ENCODE results near the gene AGPAT3.

AGPAT3 gene

DNA sequence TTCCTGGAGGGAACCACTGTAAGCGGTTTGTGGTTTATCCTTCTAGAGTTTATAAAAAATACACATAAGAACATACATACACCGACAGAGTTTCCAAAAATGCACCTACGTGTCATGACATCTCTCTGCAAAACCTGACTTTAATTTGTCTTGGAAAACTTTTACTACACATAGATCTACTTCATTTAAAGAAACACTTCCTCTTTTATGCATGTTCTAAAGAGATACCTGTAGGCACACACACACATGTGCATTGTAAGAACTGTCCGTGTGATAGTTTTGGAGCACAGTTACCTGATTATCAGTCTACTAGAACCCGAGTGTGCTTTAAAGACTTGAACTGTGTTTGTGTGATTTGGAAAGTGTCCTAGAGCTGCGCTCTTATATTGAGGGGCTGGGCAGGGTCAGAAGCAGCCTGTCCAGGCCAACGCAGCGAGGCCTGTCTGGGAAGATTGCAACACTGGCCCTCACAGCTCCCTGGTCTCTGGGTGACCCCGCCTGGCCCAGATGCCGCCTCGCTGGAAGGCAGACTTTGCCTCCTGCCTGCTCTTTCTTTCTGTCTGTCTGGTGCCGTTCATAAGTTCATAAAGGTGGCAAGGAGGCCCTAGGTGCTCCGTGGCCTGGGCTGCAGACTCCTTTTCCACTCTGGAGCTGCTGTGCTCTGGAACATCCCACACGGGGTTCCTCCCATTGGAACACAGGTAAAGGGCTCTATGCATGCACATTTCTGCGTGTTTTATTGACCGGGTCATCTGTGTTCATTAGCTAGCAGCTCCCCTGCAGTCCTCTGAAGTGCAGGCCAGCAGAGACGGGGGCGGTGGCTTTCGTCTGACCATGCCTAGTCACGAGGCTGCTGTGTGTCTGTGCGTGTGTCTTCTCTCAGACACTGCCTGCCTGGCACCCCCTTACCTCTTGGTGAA is 46.3 kb downstream of the AGPAT3 start:
- no peak for DNase-seq

DNA sequence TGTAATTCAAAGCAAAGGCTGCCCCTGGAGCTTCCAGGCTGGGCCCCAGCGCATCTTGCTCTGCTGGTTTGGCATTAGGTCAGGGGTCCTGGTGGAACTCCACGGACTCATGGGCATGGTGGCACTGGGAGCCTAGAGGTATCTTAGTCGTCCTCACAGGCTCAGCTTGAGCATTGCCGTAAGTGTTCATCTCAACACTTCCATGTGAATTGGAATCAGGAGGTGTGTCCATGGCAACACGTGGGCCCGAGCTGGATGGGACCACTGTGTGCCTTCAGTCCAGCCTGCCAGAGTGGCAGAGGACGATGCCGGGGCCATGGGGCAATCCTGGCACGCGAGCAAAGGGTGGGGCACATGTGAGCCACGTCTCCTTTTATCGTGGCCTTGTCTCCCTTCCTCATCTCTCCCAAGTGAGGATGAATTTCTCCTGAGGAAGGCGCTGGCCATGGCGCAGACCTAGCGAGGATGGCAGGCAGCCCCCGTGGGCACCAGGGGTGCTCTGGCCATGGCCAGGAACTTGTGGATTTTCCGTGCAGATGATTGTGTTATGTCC is 47.0 kb downstream of the AGPAT3 start:
- no peak for DNase-seq

DNA sequence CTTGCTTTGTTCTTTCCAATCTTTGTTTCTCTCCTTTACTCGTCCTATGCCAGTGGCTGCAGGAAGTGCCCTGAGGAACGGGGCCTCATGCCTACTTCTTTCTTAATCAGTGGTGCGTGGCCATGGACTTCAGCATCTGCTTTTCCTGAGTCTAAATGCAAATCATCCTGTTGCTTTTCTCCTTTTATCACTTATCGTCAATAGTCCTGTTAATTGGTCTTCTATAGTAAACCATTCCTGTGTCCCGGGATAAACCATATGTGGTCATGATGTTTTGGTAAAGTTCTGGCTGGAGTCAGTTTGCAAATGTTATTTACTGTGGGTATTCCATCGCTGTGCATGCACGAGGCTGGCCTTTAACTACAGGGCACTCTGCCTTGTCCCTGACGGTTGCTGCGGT is 47.5 kb downstream of the AGPAT3 start:
- DNase-seq, result no peak

DNA sequence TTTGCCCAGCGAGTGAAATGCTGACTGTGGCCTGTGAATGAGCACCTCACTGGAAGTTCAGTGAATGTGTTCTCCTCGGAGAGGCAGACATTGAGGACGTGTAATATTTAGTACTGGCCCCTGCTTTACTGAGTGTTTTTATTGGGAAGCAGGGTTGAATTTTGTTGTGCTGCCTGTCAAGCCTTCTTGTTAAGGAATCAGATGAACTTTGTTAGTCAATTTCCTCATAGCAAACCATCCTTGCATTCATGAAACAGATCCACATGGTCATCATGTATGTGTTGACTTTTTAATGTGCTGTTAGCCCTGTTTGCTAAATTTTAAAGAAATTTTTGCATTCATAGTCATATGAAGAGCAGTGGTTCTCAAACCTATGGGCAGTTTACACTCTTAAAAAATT is 47.9 kb downstream of the AGPAT3 start:
- DNase-seq, result no peak

DNA sequence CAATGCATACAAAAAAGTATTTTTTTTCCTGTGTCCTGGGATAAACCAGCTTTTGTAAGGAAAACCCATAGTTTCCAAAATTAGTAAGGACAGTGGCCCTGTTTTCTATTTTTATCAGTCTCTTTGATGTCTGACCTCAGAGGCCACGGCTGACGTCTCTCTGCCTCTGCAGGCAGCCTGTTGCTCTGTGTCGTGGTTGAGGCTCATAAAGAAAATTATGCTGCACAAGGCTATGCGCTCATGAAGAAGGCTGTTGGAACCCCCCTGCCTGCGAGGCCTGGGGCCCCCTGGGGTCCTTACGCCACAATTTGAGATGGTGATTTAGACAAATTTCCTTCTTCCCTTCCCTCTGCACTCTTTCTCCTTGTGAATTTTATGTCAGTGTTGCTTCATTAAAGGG is 48.9 kb downstream of the AGPAT3 start:
- no peak for DNase-seq

DNA sequence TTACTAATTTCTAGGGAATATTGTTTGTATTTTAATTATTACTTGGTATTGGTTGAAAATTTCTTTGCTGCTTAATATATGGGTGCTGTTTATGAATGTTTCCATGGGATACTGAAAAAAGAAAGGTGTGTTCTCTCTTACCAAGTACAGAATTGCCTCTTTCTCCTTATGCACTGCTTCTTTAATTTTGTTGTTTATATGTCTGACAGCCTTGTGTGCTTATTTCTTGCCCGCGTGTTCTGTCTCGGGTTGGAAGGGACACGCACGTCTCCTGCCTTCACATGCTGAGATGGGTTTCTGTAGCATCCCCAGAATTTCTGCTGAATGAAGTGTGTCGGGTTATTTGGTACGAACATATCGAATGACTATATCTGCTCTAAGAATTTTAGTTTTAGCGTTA is 51.1 kb downstream of the AGPAT3 start:
- no peak for DNase-seq

DNA sequence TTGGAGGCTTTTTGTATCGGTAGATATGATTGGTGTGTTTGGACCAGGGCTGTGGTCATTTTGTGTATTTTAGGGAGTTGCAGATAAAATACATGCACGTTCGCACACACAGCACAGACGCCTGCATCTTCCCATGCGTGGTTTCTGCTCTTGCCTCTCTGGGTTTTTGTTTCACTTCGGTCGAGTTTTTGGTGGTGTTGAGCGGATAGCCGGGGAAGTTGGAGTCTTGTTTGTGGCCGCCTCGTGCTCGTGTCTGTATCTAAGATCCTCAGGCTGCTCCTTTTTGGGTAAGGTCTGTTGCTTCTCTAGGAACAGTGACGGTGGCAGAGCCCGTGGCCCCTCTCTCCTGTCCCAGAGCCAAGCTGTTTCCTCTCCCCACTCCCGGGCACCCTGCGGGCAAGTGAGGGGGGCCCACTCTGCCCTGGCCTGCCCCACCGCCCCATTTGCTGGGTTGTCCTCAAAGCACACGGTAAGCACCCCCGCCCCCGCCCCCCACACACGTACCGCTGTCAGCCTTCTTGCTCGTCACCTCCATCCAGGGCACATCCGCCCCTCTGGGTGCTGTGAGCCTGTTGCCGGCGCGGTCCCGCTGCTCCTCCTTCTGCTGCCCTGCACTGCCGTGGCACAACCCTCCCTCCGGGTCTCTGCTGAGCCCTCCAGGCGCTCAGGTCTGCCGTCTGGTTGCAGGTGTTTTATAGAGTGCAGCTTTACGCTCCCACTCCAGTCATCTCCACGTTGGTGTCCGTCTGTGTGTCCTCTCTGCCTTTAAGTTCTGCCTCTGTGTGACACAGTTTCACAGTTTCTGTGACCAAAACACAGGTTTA is 51.9 kb downstream of the AGPAT3 start:
- no peak for DNase-seq

DNA sequence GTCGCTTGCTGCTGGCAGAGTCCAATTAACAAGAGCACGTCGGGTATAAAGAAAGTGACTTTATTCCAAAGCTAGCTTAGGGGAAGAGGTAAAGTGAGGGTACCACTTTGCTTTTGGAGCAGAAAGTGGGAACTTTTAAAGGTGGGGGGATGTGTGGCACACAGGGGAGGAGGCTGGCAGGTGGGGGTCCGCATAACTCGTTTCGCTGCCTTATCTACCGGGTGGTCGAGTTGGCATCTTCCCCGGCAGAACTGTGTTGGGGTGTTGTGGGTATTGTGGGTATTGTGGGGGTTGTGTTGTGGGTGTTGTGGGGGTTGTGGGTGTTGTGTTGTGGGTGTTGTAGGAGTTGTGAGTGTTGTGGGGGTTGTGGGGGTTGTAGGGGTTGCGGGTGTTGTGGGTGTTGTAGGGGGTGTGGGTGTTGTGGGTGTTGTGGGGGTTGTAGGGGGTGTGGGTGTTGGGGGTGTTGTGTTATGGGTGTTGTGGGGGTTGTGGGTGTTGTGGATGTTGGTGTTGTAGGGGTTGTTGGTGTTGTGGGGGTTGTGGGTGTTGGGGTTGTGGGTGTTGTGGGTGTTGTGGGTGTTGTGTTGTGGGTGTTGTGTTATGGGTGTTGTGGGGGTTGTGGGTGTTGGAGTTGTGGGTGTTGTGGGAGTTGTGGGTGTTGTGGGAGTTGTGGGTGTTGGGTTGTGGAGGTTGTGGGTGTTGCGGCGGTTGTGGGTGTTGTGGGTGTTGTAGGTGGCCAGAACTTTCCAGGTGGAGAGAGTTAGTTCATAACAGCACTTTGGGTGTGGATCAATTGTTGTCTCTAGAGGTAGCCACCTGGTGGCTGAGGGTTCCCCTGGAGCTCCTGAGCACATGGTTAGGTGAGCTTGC is 52.7 kb downstream of the AGPAT3 start:
- DNase-seq, result no peak

DNA sequence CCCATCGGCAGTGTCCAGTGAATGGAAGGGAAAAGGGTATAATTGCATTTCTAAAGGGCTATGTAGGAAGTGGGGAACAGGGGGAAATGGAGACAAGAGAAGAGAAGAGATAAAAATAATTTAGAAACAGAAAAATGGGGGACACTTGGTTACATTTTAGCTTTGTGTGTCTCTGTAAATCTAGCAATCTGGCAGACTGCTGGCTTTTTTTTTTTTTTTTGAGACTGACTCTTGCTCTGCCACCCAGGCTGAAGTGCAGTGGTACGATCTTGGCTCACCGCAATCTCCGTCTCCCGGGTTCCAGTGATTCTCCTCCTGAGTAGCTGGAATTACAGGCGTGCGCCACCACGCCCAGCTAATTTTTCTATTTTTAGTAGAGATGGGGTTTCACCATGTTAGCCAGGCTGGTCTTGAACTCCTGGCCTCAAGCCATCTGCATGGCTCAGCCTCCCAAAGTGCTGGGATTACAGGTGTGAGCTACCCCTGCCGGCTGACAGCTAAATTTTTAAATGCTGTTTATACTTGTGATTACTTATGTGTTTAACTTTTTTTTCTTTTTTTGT is 53.4 kb downstream of the AGPAT3 start:
- no peak for DNase-seq

DNA sequence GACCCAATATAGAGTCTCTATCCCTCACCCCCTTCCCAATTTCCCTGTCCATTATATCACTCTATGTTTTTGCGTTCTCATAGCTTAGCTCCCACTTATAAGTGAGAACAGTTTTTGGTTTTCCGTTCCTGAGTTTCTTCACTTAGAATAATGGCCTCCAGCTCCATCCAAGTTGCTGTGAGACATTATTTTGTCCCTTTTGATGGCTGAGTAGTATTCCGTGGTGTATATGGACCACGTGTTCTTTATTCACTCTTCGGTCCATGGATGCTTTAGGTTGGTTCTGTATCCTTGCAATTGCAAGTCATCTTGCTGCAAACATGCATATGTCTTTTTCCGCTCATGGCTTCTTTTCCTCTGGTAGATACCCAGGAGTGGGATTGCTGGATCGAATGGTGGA is 54.3 kb downstream of the AGPAT3 start:
- DNase-seq, result no peak

DNA sequence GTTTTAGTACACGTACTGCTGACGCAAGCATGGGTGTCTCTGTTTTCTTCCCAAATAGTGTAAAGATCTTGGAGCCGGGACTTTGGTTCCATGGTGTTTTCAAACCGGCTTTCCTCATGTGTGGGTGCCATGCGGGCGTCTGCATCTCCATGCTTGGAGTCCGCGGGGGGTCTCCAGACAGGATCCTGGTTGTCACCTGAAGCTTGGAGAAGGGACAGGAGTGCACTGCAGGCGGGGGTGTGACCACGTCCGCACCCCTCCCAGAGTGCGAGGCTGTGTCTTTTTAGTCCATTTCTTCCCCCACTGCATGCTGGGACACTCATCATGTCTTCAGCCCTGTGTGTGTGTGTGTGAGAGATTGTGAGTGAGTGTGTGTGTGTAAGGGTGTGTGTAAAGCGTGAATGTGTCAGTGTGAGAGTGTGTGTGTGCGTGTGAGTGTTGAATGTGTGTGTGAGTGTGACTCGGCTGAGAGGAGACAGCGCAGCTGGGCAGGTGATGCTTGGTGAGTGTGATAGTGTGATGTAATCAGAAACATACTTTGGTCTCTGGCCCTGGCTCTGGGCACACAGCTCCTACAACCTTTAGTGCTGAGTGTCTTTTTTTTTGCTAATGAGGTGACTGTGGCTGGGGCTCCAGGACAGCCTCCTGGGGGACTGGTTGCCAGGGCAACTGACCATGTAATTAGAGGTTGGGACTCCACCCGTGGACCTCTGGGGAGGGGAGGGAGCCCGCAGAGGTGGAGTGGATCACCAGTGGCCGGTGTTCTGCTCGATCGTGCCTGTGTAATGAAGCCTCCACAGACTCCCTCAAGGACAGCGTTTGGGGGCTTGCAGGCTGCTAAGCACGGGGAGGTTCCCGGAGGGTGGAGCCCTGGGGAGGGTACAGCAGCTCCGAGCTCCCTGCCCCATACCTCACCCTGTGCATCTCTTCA is 55.1 kb downstream of the AGPAT3 start:
- DNase-seq, result no peak

DNA sequence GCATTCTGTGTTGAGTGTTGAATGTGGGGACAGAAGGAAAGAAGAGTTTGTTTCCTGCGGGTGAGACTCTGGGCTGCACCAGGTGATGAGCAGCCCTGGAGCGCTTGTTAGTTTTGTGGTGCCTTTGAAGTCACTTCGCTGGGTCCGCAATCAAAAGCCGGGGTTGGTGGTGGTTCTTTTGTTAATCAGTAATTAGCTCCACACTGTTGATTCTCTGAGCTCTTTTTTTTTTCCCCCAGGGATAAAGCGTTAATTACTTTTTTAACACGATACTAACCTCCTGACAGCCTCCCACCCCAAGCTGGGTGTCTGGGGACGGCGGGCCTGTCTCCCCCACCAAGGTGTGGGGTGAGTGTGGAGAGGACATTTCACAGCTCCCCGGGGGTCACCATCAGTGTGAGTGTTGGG is 56.6 kb downstream of the AGPAT3 start:
- no peak for DNase-seq

DNA sequence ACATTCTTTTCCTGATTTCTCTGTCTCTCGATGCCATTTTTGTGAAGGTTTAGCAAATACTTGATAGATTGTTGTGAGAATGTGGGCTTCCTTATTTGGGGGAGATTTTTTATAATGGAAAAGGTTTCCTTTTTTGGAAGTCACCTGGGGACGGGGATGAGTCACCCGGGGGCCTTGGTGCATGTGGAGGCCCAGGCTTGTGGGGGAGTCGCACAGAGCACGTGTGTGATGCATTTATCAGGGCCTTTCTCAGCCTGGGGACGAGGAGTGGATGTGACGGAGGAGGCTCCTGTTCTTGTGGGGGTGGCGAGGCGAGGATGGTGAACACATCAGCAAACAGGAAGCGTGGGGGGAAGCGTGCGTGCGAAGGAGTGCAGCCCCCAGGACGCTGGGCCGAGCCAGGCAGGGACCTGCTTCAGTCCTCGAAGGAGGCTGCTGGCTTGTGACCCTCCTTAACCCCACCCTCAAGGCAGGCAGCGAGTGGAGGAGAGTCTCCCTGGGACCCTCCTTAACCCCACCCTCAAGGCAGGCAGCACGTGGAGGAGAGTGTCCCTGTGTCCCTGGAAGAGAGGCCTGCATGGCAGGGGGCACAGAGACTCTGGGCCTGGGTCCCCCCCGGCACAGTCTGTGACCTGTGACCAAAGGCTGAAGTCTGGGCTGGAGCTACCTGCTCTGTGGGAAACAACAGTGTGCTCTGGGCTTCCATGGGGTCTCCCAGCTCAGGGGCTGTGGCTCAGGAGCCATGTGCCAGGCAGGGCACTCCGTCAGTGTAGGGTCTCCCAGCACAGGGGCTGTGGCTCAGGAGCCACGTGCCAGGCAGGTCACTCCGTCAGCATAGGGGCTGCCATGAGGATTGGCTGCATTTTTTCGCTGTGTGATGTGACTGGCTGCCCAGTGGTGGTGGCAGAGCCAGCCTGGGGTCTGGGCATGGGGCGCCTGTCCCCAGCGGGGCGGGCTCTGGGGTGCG is 57.2 kb downstream of the AGPAT3 start:
- DNase-seq, result no peak

DNA sequence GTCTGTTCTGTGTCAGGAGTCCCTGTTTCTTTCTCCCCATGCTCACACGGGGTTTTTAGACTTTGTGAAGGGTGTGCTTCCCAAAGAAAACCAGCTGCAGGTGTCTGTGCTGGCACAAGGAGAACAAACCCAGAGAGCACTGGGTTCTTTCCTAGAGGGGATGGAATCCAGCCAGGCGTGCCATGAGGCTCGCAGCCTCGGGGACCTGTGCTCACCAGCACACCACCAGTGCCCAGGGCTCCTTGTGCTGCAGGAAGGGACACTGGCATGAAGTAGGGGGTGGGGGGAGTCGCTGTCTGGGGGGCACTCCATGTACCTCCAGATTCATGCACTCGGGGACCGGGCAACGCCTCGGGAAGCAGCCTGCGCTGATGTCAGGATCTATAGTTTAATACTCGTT is 57.9 kb downstream of the AGPAT3 start:
- no peak for DNase-seq

DNA sequence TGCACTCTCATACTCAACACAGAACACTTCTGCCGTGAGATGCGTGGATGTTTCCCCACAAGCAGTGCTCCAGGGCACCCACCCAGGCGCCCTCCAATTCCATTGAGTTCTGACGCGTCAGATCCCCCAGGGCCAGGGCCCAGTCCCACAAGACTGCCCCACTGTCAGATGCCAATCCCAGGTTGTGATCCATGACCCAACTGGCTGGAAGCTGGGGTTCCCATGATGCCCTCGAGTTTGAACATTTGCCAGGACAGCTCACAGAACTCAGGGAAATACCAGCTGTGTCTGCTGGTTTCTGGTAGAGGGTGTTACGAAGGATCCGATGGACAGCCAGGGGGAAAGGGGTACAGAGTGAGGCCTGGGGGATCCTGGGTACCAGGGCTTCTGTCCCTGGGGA is 58.4 kb downstream of the AGPAT3 start:
- no peak for DNase-seq

DNA sequence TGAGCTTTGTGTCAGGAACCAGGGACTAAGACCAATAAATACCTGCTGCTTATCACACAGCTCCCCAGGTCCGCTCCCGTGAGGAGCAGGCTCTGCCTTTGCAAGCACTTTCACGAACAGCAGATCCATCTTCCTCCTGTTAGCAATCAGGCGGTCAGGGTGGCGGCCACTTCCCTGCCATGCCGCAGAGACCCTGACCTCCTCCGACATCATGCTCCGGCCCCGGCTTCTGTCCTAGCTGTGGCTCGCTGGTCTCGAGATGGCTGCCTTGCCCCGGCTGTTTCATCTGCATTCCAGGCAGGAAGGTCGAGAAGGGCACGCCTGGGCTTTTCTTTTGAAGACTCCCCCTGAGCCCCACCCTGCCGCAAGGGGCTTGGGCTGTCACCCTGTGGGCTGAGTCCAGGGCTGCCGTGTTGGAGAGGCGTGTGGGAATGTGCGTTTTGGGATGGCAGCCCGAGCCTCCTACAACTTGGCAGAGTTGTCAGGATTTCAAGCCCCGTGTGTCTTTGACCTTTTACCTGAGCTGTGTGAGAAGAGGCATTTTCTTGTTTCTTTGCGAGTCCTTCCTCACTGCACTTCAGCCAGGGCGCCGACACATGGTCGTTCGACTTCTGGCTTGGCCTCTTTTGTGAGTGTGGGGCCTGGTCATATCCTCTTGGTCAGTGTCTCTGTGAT is 59.5 kb downstream of the AGPAT3 start:
- no peak for DNase-seq

DNA sequence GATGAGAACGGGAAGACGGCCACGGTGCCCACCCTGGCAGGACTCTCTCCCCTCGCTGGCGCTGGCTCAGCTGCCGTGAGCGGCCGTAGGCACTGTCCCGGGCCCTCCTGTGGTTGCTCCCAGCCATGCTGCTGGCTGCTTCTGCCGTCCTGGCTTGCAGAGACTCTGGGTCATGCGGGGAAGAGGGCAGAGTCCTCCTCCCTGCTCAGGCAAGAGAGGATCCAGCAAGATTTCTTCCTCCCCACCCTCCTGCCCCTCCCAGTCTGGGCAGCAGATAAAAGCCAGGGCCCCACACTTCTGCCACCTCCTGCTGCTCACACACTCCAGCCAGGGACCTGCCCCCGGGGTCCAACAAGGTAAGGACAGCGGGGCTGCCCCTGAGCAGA is 60.1 kb downstream of the AGPAT3 start:
- no peak for DNase-seq

DNA sequence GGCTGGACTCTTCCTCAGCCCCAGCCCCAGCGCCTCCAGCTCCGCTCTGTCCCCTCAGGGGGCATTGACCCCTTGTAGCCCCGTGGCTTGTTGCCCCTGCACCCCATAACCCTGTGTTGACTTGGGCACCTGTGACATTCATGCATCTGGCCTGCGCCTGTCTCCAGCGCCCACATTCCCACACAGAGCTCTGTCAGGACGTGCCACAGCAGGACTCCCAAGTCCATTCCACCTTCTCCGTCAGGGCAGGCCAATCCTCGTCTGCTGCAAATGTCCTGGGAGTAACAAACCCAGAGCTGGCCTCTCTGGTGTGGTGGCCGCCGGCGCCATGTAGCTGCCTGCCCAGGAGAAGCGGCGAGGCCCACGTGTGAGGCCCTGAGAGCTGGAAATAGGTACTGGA is 60.6 kb downstream of the AGPAT3 start:
- no peak for DNase-seq

DNA sequence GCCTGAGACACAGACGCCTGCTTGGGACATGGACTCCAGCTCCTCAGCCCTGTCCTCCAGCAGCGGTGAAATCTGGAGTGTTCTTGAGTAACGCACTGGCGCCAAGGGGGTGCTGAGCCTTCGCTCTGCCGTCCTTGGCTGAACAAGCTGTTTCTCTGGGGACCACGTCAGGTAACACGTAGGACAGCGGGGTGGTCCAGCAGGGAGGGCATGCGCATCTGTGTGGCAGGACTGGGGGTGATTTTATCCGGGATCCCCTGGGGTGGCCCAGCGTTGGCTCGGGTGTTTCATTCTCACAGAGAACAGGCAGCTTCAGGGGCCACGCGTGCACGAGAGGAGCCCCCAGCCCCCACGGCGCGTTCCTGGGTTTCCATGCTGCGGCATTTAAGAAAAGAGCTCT is 61.2 kb downstream of the AGPAT3 start:
- no peak for DNase-seq

All from NCI-H2107 (cell line).